ENCODE results near the gene NCSTN.

NCSTN gene

DNA sequence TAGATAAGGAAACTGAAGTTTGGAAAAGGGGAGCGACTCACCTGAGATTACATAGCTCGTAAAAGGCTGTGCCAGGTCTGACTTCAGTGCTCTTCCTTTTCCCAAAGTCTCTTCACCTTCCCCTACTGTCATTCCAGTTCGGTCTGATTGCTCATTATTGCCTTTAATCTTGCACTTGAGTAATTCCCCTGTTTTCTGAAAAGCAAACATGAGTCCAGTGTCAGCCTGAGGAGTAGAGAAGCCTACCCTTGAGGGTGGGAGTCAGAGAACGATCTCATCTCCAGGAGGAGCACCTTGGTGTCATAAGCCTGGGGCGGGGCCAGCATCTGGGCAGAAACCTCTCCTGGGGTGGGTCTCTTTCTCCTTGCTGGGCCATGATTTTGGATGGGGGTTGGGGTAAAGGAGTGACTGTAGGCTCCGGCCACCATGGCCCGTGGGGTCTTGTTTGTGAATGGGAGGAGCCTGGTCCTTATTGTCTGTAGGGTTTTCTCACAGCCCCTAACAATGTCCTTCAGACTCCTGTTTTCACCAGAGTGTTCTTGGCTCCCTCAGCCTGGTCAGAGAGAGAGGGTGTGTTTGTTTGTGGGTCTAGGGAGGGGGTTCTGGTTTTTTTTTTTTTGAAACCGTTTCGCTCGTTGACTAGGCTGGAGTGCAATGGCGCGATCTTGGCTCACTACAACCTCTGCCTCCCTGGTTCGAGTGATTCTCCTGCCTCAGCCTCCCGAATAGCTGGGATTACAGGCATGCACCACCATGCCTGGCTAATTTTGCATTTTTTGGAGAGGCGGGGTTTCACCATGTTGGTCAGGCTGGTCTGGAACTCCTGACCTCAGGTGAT, 63.2 kb downstream of the NCSTN start:
- DNase-seq (ENCODE audit: low read depth in 2 of 2) = no peak

DNA sequence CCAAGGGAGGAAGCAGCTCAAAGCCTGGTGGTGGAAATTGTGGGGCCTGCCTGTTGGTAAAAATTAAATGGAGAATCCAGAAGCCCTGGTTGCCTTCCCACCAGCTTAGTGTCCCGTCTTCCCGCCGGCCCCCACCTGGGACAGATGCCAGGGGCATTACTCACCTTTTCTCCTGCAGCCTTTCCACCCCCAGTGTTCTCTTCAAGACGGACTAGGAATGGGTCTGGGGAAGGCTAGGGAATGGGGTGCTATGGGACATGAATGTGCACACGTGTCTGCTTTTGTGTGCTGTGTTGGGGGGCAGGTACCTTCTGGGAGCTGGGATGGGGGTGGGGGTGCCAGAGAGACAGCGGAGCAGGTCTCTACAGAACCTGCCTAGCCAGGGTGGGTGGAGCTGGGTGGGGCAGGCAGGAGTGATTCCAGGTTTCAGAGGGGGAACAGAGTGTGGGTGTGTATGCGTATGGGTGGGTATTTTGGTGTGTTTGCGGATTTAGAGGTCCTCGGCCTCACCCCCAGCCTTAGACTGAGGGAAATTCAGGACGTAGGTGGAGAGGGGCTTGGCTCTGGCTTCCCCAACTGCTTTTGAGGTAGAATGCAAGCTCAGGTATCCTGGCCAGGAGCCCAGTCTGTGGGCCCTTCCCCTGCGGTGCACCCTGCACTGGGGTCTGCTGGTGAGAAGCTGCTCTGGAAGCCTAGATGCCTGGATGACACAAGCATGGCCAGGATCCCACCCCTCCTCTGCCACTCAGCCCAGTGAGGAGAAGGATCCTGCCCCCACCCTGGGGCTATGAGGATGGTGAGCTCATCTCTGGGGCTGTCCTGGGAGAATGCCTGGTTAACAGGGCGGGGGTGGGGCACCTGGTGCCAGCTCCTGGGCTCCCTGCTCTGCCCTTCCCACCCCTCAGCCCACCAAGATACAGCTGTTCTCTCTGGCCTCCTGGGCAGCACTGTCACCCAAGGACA, 64.9 kb downstream of the NCSTN start:
- DNase-seq (ENCODE audit: low read depth in 2 of 2) = no peak
